Upper lobe of right lung (tissue), 1 donor: ENCODE results near the gene HFM1. TPM values are rescaled to one million over a fixed set of nuclear protein-coding genes. Genes with fewer than 3 reads are reported as not detected.
A peak's percentile ranks its signal among the peaks of the same experiment; 100 is the strongest.

Source experiments
- ATAC-seq: fragments of 200-7000 bp; cut with Tn5 transposase; one replicate; pipeline ENCODE4 v1.9.1; 2020; ENCODE audit warnings: mild to moderate bottlenecking, moderate library complexity
- DNase-seq: peaks from one replicate; pipeline ENCODE4 v3.0.0-alpha.2; 2020
- H3K27ac ChIP-seq: fragments of 200-600 bp; one replicate; pipeline ENCODE4 v1.8.0; 2022
- H3K27me3 ChIP-seq: fragments of 200-600 bp; one replicate; pipeline ENCODE4 v1.8.0; 2022; ENCODE audit warnings: mild to moderate bottlenecking
- H3K36me3 ChIP-seq: fragments of 200-600 bp; one replicate; pipeline ENCODE4 v1.8.0; 2022
- H3K4me1 ChIP-seq: fragments of 200-600 bp; one replicate; pipeline ENCODE4 v1.8.0; 2022
- H3K4me3 ChIP-seq: fragments of 200-600 bp; one replicate; pipeline ENCODE4 v1.8.0; 2022; ENCODE audit warnings: mild to moderate bottlenecking
- H3K9me3 ChIP-seq: fragments of 200-600 bp; one replicate; pipeline ENCODE4 v1.8.0; 2022
- intact Hi-C: fragments of 100-400 bp; cut with DNase I; formaldehyde crosslinking; loops from one replicate; pipeline ENCODE4 v1.11.0; 2022
- total RNA-seq: library from RNA; stranded (reverse); fragmentation: NEBNext Ultra II Directional; extraction: Animal tissue kit (Norgen Biotek cat#: 25700); gene quantifications from one replicate; pipeline ENCODE4 v1.2.1, GENCODE V29; 2021
- TF ChIP-seq, protein P1 (sequence below): fragments of 200-600 bp; IDR thresholded peaks from one replicate; pipeline ENCODE4 v1.8.0; 2022; ENCODE audit warnings: antibody characterized with exemption
- donor health status: DM: no; HTN: yes; CAD: no; lungs with severe emphysema.

The HFM1 gene
- total RNA-seq, 1 donor from 2014 or later: 0.64 TPM

DNA sequence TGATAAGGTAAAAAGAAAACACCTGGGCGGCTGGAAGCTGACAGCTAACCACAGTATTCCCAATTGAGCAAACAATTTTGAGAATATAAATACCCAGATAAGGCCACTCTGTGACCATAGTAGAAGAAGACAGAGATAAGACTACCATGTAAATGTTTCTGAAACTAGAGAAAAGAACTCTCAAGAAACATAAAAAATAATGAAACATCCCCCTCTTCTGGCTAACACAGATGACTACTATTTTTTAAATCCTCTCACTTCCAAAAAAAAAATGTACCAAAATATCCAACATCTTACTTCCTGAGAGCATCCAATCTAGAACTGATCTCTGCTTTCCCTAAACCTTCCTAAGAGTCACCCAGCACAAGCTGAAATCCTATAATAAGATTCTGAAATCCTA, 125.9 kb downstream of the HFM1 start:
- no peaks in the 10 kb centered on the region for H3K36me3 ChIP-seq
- DNase-seq: no peak

DNA sequence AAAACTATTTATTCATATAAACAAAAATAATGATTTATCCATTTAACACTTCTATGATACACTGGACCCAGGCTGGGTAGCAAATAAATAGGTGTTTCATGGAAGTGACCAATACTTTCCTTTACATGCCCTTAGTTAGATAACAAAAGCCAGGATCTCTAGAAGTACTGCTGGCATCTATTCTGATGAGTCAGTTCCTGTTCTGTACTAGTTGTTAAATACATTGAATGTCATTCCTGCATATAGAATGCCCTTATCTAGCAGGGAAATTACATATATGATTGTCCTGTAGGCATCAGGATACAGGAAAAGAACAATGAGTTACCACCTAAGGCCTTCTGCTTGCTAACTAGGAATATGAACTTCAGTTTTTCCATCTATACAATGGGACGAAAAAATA, 130.8 kb downstream of the HFM1 start:
- intact Hi-C loops: no loop called here
- TF ChIP-seq, protein P1, sequence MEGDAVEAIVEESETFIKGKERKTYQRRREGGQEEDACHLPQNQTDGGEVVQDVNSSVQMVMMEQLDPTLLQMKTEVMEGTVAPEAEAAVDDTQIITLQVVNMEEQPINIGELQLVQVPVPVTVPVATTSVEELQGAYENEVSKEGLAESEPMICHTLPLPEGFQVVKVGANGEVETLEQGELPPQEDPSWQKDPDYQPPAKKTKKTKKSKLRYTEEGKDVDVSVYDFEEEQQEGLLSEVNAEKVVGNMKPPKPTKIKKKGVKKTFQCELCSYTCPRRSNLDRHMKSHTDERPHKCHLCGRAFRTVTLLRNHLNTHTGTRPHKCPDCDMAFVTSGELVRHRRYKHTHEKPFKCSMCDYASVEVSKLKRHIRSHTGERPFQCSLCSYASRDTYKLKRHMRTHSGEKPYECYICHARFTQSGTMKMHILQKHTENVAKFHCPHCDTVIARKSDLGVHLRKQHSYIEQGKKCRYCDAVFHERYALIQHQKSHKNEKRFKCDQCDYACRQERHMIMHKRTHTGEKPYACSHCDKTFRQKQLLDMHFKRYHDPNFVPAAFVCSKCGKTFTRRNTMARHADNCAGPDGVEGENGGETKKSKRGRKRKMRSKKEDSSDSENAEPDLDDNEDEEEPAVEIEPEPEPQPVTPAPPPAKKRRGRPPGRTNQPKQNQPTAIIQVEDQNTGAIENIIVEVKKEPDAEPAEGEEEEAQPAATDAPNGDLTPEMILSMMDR: no peak
- no peak for DNase-seq
- Histone ChIP-seq H3K27ac (no peak overlapping the region), H3K27me3 (no peaks in the 10 kb centered on the region), H3K4me1 (no peaks in the 10 kb centered on the region), H3K36me3 (no peaks in the 10 kb centered on the region), H3K4me3 (no peak overlapping the region), H3K9me3 (no peaks in the 10 kb centered on the region)
- ATAC-seq: no peak

More for the DNA sequence above, 125.9 kb downstream of the HFM1 start:
- Histone ChIP-seq H3K4me3 (no peak overlapping the region), H3K4me1 (peaks cover 5% of the 10 kb centered on the region), H3K27ac (no peak overlapping the region), H3K9me3 (no peaks in the 10 kb centered on the region), H3K27me3 (no peaks in the 10 kb centered on the region)
- intact Hi-C loops: no loop called here
- TF ChIP-seq, protein P1: peak; percentile 36
- ATAC-seq: no peak

DNA sequence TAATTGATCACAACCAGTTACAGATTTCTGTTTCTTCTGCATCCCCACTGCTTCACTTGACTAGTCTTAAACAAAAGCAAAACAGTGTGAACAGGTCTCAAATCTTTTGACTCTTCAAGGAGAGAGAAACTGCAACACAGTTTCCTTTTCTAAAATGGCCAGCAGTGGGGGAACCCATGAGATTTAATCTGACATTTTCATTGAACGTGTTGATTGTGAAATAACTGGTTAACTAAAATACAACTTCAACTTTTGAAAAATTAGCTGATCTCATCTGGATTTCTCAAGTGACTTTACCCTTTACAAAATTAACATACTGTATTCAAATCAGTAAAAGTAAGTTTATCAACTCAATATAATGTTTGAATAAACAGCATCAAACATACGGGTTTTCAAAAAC, 143.0 kb downstream of the HFM1 start:
- no peaks in the 10 kb centered on the region for H3K4me1 ChIP-seq
- H3K27ac ChIP-seq: no peak overlapping the region
- H3K36me3 ChIP-seq: no peaks in the 10 kb centered on the region
- no peak overlapping the region for H3K4me3 ChIP-seq
- intact Hi-C loops: no loop called here
- no peak for ATAC-seq
- H3K9me3 ChIP-seq: no peaks in the 10 kb centered on the region
- DNase-seq: no peak
- H3K27me3 ChIP-seq: no peaks in the 10 kb centered on the region
- TF ChIP-seq, protein P1: no peak

DNA sequence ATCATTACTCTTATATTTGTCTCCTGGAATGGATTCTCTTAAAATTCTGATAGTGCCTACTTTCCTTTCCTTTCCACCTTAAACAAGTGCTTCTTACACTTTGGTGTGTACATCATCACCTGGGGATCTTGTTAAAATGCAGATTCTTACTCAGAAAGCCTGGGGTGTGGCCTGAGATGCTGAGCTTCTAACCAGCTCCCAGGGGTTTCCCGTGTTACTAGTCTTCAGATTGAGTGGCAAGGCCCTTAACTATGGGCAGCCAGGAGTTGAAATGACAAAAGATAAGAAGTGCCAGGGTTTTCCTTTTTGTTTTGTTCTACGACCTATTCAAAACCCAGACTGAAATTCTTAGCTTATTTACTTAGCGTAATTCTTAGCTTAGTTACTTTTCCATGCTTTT, 159.2 kb downstream of the HFM1 start:
- Histone ChIP-seq H3K27ac (no peak overlapping the region), H3K27me3 (no peaks in the 10 kb centered on the region), H3K36me3 (no peaks in the 10 kb centered on the region), H3K4me3 (no peak overlapping the region), H3K4me1 (no peaks in the 10 kb centered on the region), H3K9me3 (no peaks in the 10 kb centered on the region)
- ATAC-seq: no peak
- no peak for DNase-seq
- TF ChIP-seq, protein P1: no peak
- intact Hi-C loops: no loop called here

DNA sequence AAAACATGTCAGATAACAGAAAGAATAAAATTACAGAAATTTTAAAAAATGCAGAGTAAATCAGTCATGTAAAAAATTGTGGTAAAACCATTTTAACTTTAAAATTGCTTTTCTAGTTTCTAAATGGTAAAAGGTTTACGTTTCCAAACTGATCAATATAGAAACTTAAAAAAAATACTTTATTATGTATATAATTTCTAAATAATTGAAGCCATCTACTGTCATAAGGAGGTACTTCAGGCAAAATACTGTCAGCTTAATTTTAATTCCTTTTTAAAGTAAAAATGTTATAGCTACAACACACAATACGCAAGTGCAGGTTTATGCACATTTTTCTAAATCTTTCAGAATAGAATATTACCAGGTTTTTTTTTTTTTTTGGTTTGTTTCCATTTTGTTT, 159.9 kb downstream of the HFM1 start:
- no peaks in the 10 kb centered on the region for H3K27me3 ChIP-seq
- DNase-seq (no peak), ATAC-seq (no peak)
- no peaks in the 10 kb centered on the region for H3K36me3 ChIP-seq
- no peak overlapping the region for H3K4me3 ChIP-seq
- TF ChIP-seq, protein P1: no peak
- no peaks in the 10 kb centered on the region for H3K9me3 ChIP-seq
- no peaks in the 10 kb centered on the region for H3K4me1 ChIP-seq
- H3K27ac ChIP-seq: no peak overlapping the region
- intact Hi-C loops: no loop called here

GRCh38 chr1:91243171-91243570, 161.5 kb downstream of the HFM1 start:
- H3K4me3 ChIP-seq: no peak overlapping the region
- DNase-seq (no peak), ATAC-seq (no peak)
- intact Hi-C loops: no loop called here
- H3K4me1 ChIP-seq: no peaks in the 10 kb centered on the region
- TF ChIP-seq, protein P1: no peak
- no peaks in the 10 kb centered on the region for H3K27me3 ChIP-seq
- H3K36me3 ChIP-seq: no peaks in the 10 kb centered on the region
- no peaks in the 10 kb centered on the region for H3K9me3 ChIP-seq
- H3K27ac ChIP-seq: no peak overlapping the region
